ENCODE results near the gene CYP4Z1. TPM values are rescaled to one million over a fixed set of nuclear protein-coding genes. Genes with fewer than 3 reads are reported as not detected.
"Not testable (repeated sequence)": the region's sequence is repeated elsewhere in the genome, so short reads cannot be mapped to it uniquely, and the experiment has no call there.

Gene CYP4Z1
- total and polyA plus RNA-seq, 2 donors = 0.25 to 0.53 TPM

DNA sequence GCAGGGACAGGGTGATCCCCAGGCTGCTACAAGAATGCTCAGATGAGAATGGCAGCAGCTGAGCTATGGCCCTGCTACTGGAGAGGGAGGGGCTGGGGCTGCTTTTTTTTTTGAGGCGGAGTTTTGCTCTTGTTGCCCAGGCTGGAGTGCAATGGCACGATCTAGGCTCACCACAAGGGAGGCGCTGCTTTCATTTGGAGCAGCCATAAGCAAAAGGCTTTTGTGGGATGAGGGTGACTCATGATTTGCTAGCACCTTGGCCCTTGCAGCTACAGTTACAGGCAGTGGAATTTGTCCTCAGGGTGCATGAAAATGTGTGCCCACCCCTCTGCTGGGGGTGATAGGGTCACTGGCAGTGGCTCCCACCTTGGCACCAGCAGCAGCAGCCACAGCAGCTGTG is 37.8 kb downstream of the CYP4Z1 start:
- no peaks in the 10 kb centered on the region for H3K36me3 ChIP-seq (ENCODE audit: insufficient read depth)
- H3K4me1 ChIP-seq (ENCODE audit: insufficient read depth) = no peaks in the 10 kb centered on the region
- WGBS = 90% methylated on average over 3 of the region's 3 CpGs
- H3K4me3 ChIP-seq (ENCODE audit: low read depth, low read length) = no peak overlapping the region
- DNase-seq (ENCODE audit: extremely low spot score) = no peak
- no peak overlapping the region for H3K27ac ChIP-seq (ENCODE audit: low read depth)

DNA sequence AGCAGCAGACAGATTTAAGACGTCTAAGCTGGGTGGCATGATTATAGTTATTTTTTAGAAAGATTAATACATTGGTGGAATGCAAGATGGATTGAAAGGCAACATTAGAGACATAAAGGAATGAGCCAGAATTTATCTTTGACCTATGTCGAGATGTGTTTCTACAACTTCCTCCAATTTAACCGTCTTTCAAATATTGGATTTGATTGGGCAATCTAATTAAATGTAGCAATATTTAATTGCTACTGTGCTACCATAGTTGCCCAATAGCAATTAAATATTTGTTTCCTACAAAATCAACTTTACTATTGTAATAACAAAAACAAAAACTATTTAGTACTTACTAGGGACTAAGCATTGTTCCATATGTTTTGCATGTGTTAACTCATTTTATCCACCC is 39.8 kb downstream of the CYP4Z1 start:
- no peak overlapping the region for H3K27ac ChIP-seq (ENCODE audit: low read depth)
- WGBS = 88% methylated on average over 3 of the region's 3 CpGs

DNA sequence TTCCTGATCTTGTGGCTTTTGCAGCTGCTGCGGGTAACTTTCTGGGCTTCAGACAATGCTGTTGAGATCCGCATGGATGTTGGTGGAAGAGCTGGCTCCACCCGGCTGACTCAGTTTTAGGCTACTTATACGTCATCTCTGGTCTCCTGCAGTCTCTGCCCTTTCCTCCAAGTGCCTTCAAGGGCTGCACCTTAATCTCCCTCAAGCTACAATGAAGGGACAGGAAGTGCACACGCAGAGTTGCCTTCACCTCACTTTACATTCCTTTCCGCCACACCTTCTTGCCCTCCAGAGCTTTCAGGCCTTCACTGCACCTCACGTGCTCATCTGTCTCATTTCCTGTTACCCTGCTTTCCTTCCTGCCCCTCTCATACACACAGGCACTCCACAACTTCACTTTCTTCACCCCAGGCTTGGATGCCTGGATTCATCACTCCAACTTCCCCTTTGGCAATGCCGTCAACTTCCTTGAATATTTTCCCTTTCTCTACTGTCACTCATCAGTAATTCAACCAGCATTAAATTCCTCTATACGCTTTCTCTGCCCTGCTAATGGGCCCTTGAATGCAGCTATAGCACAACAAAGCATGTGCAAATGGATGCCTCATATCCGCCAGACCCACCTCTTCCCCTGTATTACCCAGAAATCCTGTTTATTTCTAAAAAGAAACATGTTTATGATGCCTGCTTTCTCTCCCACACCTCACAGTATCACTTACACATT is 41.0 kb downstream of the CYP4Z1 start:
- not testable (repeated sequence) for H3K36me3 ChIP-seq (ENCODE audit: insufficient read depth); H3K27ac ChIP-seq (ENCODE audit: low read depth); DNase-seq (ENCODE audit: extremely low spot score); H3K4me3 ChIP-seq (ENCODE audit: low read depth, low read length); H3K4me1 ChIP-seq (ENCODE audit: insufficient read depth)
- WGBS = 52% methylated on average over 10 of the region's 10 CpGs

More for the DNA sequence above, 39.8 kb downstream of the CYP4Z1 start:
- no peak for DNase-seq (ENCODE audit: extremely low spot score)
- no peak overlapping the region for H3K4me3 ChIP-seq (ENCODE audit: low read depth, low read length)
- H3K4me1 ChIP-seq (ENCODE audit: insufficient read depth) = no peaks in the 10 kb centered on the region
- H3K36me3 ChIP-seq (ENCODE audit: insufficient read depth) = no peaks in the 10 kb centered on the region

DNA sequence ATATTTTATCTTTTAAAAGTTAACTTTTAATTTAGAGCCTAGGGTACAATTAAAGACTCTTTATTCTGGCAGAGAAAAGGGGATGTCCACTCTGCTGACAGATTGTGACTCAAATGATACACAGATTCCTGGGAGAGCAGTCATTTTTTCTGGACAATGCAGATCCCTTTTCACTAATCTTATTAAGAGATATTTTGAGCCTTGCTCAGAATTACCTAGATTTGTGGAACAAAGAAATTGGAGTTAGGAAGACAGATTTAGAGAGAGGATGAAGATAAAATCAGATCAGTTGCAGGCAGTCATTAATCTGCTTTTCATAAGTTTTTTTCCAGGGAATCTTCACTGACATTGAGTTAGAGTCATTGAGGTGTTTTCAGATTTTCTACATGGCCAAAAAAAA is 42.5 kb downstream of the CYP4Z1 start:
- not testable (repeated sequence) for H3K4me3 ChIP-seq (ENCODE audit: low read depth, low read length); DNase-seq (ENCODE audit: extremely low spot score); H3K27ac ChIP-seq (ENCODE audit: low read depth); H3K4me1 ChIP-seq (ENCODE audit: insufficient read depth); H3K36me3 ChIP-seq (ENCODE audit: insufficient read depth)

- 80% methylated on average over 4 of the region's 4 CpGs for WGBS
- H3K27ac ChIP-seq (ENCODE audit: low read depth) = no peak overlapping the region
- H3K36me3 ChIP-seq (ENCODE audit: insufficient read depth) = peaks cover 2% of the 10 kb centered on the region
- no peak for DNase-seq (ENCODE audit: extremely low spot score)
- H3K4me1 ChIP-seq (ENCODE audit: insufficient read depth) = no peaks in the 10 kb centered on the region
- no peak overlapping the region for H3K4me3 ChIP-seq (ENCODE audit: low read depth, low read length)
Observed at GRCh38 chr1:47113178-47113577, 46.1 kb downstream of the CYP4Z1 start.

DNA sequence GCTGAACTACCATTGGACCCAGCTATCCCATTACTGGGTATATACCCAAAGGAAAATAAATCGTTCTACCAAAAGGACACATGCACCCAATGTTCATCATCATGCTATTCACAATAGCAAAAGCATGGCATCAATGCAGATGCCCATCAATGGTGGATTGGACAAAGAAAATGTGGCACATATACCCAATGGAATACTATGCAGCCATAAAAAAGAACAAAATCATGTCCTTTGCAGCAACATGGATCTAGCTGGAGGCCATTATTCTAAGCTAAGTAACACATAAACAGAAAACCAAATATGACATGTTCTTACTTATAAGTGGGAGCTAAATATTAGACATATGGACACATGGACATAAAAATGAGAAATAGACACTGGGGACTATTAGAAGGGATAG is 54.0 kb downstream of the CYP4Z1 start:
- H3K4me3 ChIP-seq (ENCODE audit: low read depth, low read length); H3K36me3 ChIP-seq (ENCODE audit: insufficient read depth); DNase-seq (ENCODE audit: extremely low spot score); H3K27ac ChIP-seq (ENCODE audit: low read depth); H3K4me1 ChIP-seq (ENCODE audit: insufficient read depth): not testable (repeated sequence)
- WGBS = 76% methylated on average over 1 of the region's 1 CpG

DNA sequence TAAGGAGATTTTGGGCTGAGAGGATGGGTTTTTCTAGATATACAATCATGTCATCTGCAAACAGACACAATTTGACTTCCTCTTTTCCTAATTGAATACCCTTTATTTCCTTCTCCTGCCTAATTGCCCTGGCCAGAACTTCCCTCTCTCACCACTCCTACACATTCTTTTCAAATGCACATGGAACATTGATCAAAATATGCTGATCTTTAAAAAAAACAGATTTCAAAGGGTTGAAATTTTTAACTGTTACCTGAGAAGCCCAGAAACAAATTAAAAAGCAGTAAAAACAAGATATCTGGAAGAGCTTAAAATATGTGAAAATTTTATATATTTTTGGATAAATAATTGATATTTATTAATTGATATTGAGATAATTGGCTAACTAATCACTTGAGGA is 57.8 kb downstream of the CYP4Z1 start:
- not testable (repeated sequence) for DNase-seq (ENCODE audit: extremely low spot score); H3K36me3 ChIP-seq (ENCODE audit: insufficient read depth); H3K4me3 ChIP-seq (ENCODE audit: low read depth, low read length); H3K4me1 ChIP-seq (ENCODE audit: insufficient read depth); H3K27ac ChIP-seq (ENCODE audit: low read depth)

DNA sequence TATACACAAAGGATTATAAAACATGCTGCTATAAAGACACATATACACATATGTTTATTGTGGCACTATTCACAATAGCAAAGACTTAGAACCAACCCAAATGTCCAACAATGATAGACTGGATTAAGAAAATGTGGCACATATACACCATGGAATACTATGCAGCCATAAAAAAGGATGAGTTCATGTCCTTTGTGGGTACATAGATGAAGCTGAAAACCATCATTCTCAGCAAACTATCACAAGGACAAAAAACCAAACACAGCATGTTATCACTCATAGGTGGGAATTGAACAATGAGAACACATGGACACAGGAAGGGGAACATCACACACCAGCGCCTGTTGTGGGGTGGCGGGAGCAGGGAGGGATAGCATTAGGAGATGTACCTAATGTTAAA is 60.0 kb downstream of the CYP4Z1 start:
- not testable (repeated sequence) for H3K27ac ChIP-seq (ENCODE audit: low read depth); H3K4me1 ChIP-seq (ENCODE audit: insufficient read depth); H3K36me3 ChIP-seq (ENCODE audit: insufficient read depth); DNase-seq (ENCODE audit: extremely low spot score); H3K4me3 ChIP-seq (ENCODE audit: low read depth, low read length)
- WGBS = 95% methylated on average over 2 of the region's 2 CpGs

DNA sequence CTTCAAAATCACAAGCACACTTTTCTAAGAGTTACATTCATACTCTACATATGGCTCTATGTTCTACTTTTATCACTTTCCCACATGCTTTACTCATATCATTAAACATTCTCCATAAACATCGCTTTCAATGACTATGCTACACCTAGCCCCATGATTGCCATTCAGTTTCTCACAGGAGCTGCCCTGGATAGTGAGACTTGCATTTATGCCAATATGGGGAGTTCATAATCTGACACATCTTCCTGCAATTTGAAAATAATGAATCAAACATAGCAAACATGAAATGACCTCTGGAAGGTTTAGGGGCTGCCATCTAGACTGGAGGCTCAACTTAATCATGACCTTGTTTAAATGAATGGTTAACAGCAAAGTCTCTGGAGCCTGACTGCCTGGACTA is 61.2 kb downstream of the CYP4Z1 start:
- H3K27ac ChIP-seq (ENCODE audit: low read depth) = no peak overlapping the region
- 91% methylated on average over 1 of the region's 1 CpG for WGBS
- H3K36me3 ChIP-seq (ENCODE audit: insufficient read depth) = no peaks in the 10 kb centered on the region
- no peak overlapping the region for H3K4me3 ChIP-seq (ENCODE audit: low read depth, low read length)
- no peak for DNase-seq (ENCODE audit: extremely low spot score)
- H3K4me1 ChIP-seq (ENCODE audit: insufficient read depth) = no peaks in the 10 kb centered on the region

GRCh38 chr1:47128854-47129253 is 61.8 kb downstream of the CYP4Z1 start:
- not testable (repeated sequence) for H3K4me3 ChIP-seq (ENCODE audit: low read depth, low read length); DNase-seq (ENCODE audit: extremely low spot score); H3K36me3 ChIP-seq (ENCODE audit: insufficient read depth); H3K4me1 ChIP-seq (ENCODE audit: insufficient read depth); H3K27ac ChIP-seq (ENCODE audit: low read depth)
- 68% methylated on average over 2 of the region's 2 CpGs for WGBS

- 81% methylated on average over 8 of the region's 8 CpGs for WGBS
- not testable (repeated sequence) for DNase-seq (ENCODE audit: extremely low spot score); H3K4me3 ChIP-seq (ENCODE audit: low read depth, low read length); H3K27ac ChIP-seq (ENCODE audit: low read depth); H3K36me3 ChIP-seq (ENCODE audit: insufficient read depth); H3K4me1 ChIP-seq (ENCODE audit: insufficient read depth)
Observed at GRCh38 chr1:47129489-47130230, 62.6 kb downstream of the CYP4Z1 start.

GRCh38 chr1:47132665-47133064 is 65.6 kb downstream of the CYP4Z1 start:
- H3K4me3 ChIP-seq (ENCODE audit: low read depth, low read length) = not testable (repeated sequence)

DNA sequence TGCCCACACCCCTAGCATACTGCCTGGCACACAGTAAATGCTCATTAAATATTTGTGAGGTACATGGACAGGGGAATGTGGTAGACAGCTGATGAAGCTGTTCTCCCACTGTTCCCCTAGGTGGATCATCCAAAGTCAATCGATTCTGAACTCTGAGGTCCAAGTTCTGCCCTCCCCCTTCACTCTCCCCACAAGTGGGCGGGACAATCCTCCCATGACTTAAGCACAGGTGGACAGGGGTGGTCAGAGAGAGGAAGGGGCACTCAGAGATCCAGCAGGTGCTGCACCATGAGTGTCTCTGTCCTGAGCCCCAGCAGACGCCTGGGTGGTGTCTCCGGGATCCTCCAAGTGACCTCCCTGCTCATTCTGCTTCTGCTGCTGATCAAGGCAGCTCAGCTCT is 70.2 kb downstream of the CYP4Z1 start, which contains the start of gene CYP4A22:
Gene CYP4A22 (plus strand): TSS at position 244 of the 400 bp plus-strand sequence. CDS start 45 bp downstream, at position 289.
- Histone ChIP-seq H3K36me3 (ENCODE audit: insufficient read depth) (no peaks in the 10 kb centered on the region), H3K4me3 (ENCODE audit: low read depth, low read length) (no peak within 1 kb of the TSS), H3K4me1 (ENCODE audit: insufficient read depth) (no peaks in the 10 kb centered on the region), H3K27ac (ENCODE audit: low read depth) (no peak within 1 kb of the TSS)
- 80% methylated on average over 4 of the region's 4 CpGs for WGBS
- no peak for DNase-seq (ENCODE audit: extremely low spot score)

More at GRCh38 chr1:47132665-47133064, 65.6 kb downstream of the CYP4Z1 start:
- H3K36me3 ChIP-seq (ENCODE audit: insufficient read depth); H3K27ac ChIP-seq (ENCODE audit: low read depth); DNase-seq (ENCODE audit: extremely low spot score); H3K4me1 ChIP-seq (ENCODE audit: insufficient read depth): not testable (repeated sequence)
- WGBS = 89% methylated on average over 3 of the region's 3 CpGs

DNA sequence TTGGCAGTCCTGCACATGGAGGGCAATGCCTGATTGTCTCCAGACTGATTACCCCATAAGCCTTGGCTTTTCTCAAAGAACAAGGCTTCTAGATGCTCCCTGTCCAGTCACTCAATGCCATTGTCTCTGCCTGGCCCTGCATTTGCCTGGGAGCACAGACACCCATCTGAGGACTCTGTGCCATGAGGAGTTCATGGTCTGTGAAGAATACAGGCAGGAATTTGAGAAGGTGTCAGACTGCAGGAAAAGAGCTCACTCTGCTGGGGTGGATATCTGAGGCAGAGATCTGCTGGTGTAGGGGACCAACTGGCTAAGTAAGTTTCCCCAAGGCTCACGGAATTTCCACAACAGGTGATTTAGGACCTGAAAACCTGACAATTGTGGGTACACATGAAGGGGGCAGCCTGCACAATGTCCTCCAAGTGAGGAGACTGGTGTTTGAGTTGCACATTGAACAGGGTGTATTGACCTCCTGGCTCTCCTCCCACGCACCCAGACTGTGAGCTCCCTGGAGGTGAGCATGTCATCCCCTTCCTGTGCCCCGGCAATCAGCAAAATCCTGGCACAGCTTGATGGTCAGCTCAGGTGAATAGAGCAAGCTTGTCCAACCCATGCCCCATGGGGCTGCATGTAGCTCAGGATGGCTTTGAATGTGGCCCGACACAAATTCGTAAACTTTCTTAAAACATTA is 71.0 kb downstream of the CYP4Z1 start:
- no peak for DNase-seq (ENCODE audit: extremely low spot score)
- no peaks in the 10 kb centered on the region for H3K4me1 ChIP-seq (ENCODE audit: insufficient read depth)
- no peak overlapping the region for H3K4me3 ChIP-seq (ENCODE audit: low read depth, low read length)
- H3K27ac ChIP-seq (ENCODE audit: low read depth) = no peak overlapping the region
- 81% methylated on average over 5 of the region's 5 CpGs for WGBS
- no peaks in the 10 kb centered on the region for H3K36me3 ChIP-seq (ENCODE audit: insufficient read depth)

Data from urinary bladder (tissue), 4 donors.